Stimulated activated CD4-positive, alpha-beta T cell treated with anti-CD3 and anti-CD28 coated beads, Interleukin-2, amount 100 ng/mL, for 4 hours (primary cell): ENCODE results near the gene DOCK2.

Experiments
- DNase-seq: peaks from one replicate; pipeline ENCODE4 v3.0.0-alpha.2; 2020; ENCODE audit warnings: low read depth

Gene DOCK2

GRCh38 chr5:169989365-169989764 is 352.3 kb downstream of the DOCK2 start:
- no peak for DNase-seq

GRCh38 chr5:169991115-169991869 is 354.2 kb downstream of the DOCK2 start:
- no peak for DNase-seq

- DNase-seq = no peak
These were observed 355.9 kb downstream of the DOCK2 start for GRCh38 chr5:169992789-169993484.

GRCh38 chr5:169993485-169993790 is 356.4 kb downstream of the DOCK2 start:
- DNase-seq = no peak

- DNase-seq = no peak
These were observed 360.7 kb downstream of the DOCK2 start for GRCh38 chr5:169997798-169998197.

GRCh38 chr5:169999621-170000020 is 362.5 kb downstream of the DOCK2 start:
- no peak for DNase-seq

GRCh38 chr5:170000155-170000554 is 363.1 kb downstream of the DOCK2 start:
- no peak for DNase-seq

- DNase-seq = no peak
These were observed 368.9 kb downstream of the DOCK2 start for GRCh38 chr5:170006021-170006420.

GRCh38 chr5:170008376-170008775 is 371.3 kb downstream of the DOCK2 start:
- DNase-seq = no peak

- no peak for DNase-seq
These were observed 373.5 kb downstream of the DOCK2 start for GRCh38 chr5:170010595-170010994.

- no peak for DNase-seq
These were observed 374.7 kb downstream of the DOCK2 start for GRCh38 chr5:170011751-170012150.

- DNase-seq = no peak
These were observed 375.5 kb downstream of the DOCK2 start for GRCh38 chr5:170012622-170013021.

- no peak for DNase-seq
These were observed 383.3 kb downstream of the DOCK2 start for GRCh38 chr5:170020423-170020822.

GRCh38 chr5:170021506-170021905 is 384.4 kb downstream of the DOCK2 start:
- no peak for DNase-seq

GRCh38 chr5:170025853-170026252 is 388.8 kb downstream of the DOCK2 start:
- DNase-seq = no peak

- no peak for DNase-seq
These were observed 391.0 kb downstream of the DOCK2 start for GRCh38 chr5:170028124-170028523.

GRCh38 chr5:170034231-170034630 is 397.2 kb downstream of the DOCK2 start:
- no peak for DNase-seq

GRCh38 chr5:170038241-170038640 is 401.2 kb downstream of the DOCK2 start:
- no peak for DNase-seq

GRCh38 chr5:170039830-170040229 is 402.8 kb downstream of the DOCK2 start:
- DNase-seq = no peak

GRCh38 chr5:170046241-170046640 is 409.2 kb downstream of the DOCK2 start:
- no peak for DNase-seq

GRCh38 chr5:170049713-170050112 is 412.6 kb downstream of the DOCK2 start:
- DNase-seq = no peak

- DNase-seq = no peak
These were observed 416.8 kb downstream of the DOCK2 start for GRCh38 chr5:170053896-170054295.

- no peak for DNase-seq
These were observed 418.5 kb downstream of the DOCK2 start for GRCh38 chr5:170055606-170056005.
